ENCODE data around the gene ASPHD2. TPM values are rescaled to one million over a fixed set of nuclear protein-coding genes. Genes with fewer than 3 reads are reported as not detected.

Gene ASPHD2, protein sequence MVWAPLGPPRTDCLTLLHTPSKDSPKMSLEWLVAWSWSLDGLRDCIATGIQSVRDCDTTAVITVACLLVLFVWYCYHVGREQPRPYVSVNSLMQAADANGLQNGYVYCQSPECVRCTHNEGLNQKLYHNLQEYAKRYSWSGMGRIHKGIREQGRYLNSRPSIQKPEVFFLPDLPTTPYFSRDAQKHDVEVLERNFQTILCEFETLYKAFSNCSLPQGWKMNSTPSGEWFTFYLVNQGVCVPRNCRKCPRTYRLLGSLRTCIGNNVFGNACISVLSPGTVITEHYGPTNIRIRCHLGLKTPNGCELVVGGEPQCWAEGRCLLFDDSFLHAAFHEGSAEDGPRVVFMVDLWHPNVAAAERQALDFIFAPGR
- 12.2 TPM for total RNA-seq

DNA sequence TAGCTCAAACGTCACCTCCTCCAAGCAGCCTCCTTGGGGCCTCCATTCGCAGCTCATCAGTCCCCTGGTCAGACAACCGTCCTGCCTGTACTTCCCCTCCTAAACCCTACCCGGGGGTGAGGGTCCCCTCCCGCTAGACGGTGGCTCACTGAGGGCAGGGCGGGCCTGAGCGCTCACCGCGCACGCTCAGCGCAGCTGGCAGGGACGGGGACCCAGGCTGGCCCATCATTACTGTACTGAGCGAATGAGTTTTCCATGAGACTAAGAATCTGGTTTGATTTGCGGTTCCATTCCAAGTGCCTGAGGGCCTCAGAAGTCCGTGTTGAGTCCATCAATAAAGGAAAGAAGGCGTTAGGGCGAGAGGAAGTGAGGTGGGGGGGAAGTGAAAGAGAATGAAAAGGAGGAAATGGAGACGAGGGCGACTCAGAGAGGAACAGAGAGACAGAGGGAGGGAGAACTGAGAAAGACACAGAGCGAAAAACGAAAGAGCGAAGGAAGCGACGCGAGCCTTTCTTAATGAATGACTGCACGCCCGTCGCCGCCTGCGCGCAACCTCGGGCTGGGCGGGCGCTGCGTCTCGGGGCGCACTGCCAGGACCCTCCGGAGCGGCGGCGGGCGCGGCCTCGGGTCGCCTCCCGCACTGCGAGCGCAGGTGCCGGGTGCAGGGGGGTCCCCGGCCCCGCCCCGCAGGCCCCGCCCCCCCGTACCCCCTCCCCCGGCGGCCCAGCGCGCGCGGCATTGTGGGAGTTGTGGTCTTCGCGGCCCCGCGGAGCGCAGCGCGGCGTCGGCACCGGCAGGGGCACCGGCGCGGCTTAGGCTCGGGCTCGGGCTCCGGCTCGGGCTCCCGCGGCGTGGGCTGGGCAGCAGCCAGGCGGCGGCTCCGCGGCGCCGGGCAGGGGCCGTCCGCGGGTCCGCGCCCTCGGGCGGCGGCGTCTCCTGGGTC, at the start of gene ASPHD2:
Gene ASPHD2, plus strand, starts transcription at position 746 of the 943 bp plus-strand sequence. CDS start 4,356 bp downstream, outside the sequence.

GRCh38 chr22:26483439-26484359, 54.6 kb downstream of the ASPHD2 start, which contains the start of the genes HPS4 and SRRD:
HPS4 (minus strand) TSS chr22:26483783; CDS start chr22:26481762, 2,021 bp downstream.
SRRD (plus strand) TSS chr22:26483877; CDS start chr22:26483891, 14 bp downstream.

Small RNA genes lying within 50 kb of the gene (small RNA-seq; reads per million reads assigned to genes)
- not detected for gene RNA5SP495 (ENCODE audit: low replicate concordance)

Other genes starting within 250 kb of the ASPHD2 start
- 53.5 TPM for gene HPS4, start 54.5 kb downstream of the ASPHD2 start, total RNA-seq
- gene SRRD, start 54.6 kb downstream of the ASPHD2 start, total RNA-seq = 16.9 TPM
- gene TFIP11, start 83.2 kb downstream of the ASPHD2 start, total RNA-seq = 51.0 TPM
- gene TPST2, start 160.9 kb downstream of the ASPHD2 start, total RNA-seq = 19.4 TPM
- 0.94 TPM for gene CRYBB1, start 188.8 kb downstream of the ASPHD2 start, total RNA-seq
- not detected for gene CRYBA4, start 192.7 kb downstream of the ASPHD2 start, total RNA-seq
- 490 TPM for gene MIAT, start 228.3 kb downstream of the ASPHD2 start, total RNA-seq